PC-3 (cell line): ENCODE results near the gene PLA2G1B. TPM values are rescaled to one million over a fixed set of nuclear protein-coding genes. Genes with fewer than 3 reads are reported as not detected.

ENCODE experiments used
- ATAC-seq: fragments of 200-7000 bp; cut with Tn5 transposase; 2 replicates; pipeline ENCODE4 v1.9.1; 2020; ENCODE audit warnings: mild to moderate bottlenecking, moderate library complexity
- BruUV-seq: library from RNA; stranded (reverse); fragments of 400-500 nt; replicated peaks from 2 replicates; lab custom pipeline; 2021; lab: Mats Ljungman, UMichigan
- CTCF ChIA-PET: fragments of 300-600 bp; sonication (Branson Sonifier 250); formaldehyde crosslinking; loops from one replicate; lab custom pipeline; 2022; ENCODE audit warnings: antibody characterized with exemption; lab: Charles Lee
- POLR2A ChIA-PET: fragments of 300-600 bp; sonication (Branson Sonifier 250); formaldehyde crosslinking; loops from one replicate; lab custom pipeline; 2022; ENCODE audit warnings: antibody characterized with exemption; ENCODE audit not compliant: unreplicated experiment; lab: Charles Lee
- DNase-seq: peaks from one replicate; pipeline ENCODE4 v3.0.0-alpha.2; 2015
- H2AFZ ChIP-seq: fragments of 300-600 bp; sonication (generic); 2 replicates; pipeline ENCODE4 v1.6.0; 2016; ENCODE audit warnings: antibody characterized with exemption, low read length
- H3F3A ChIP-seq: fragments of 300-600 bp; sonication (generic); one replicate; pipeline ENCODE4 v1.6.0; 2017; ENCODE audit warnings: antibody characterized with exemption, low read length, control low read depth, mild to moderate bottlenecking; ENCODE audit not compliant: unreplicated experiment
- H3K27ac ChIP-seq: fragments of 300-600 bp; sonication (generic); 2 replicates; pipeline ENCODE4 v1.5.1; 2016; ENCODE audit warnings: mild to moderate bottlenecking, low read length
- H3K27me3 ChIP-seq: fragments of 300-600 bp; sonication (generic); 2 replicates; pipeline ENCODE4 v1.6.1; 2016; ENCODE audit warnings: low read length, mixed read lengths
- H3K36me3 ChIP-seq: fragments of 300-600 bp; sonication (generic); 2 replicates; pipeline ENCODE4 v1.6.1; 2016; ENCODE audit warnings: low read depth, mixed run types, low read length, mixed read lengths
- H3K4me1 ChIP-seq: fragments of 300-600 bp; sonication (generic); 2 replicates; pipeline ENCODE4 v1.5.1; 2016; ENCODE audit warnings: low read length; ENCODE audit not compliant: insufficient read depth
- H3K4me2 ChIP-seq: fragments of 300-600 bp; sonication (generic); 2 replicates; pipeline ENCODE4 v1.6.0; 2016; ENCODE audit warnings: low read length
- H3K4me3 ChIP-seq: fragments of 300-600 bp; sonication (generic); 2 replicates; pipeline ENCODE4 v1.5.1; 2016; ENCODE audit warnings: mild to moderate bottlenecking, low read length, mixed read lengths
- H3K79me2 ChIP-seq: fragments of 300-600 bp; sonication (generic); 2 replicates; pipeline ENCODE4 v1.6.1; 2017; ENCODE audit warnings: low read length, mixed read lengths
- H3K9ac ChIP-seq: fragments of 300-600 bp; sonication (generic); 2 replicates; pipeline ENCODE4 v1.6.0; 2016; ENCODE audit warnings: mild to moderate bottlenecking, low read length
- H3K9me2 ChIP-seq: fragments of 300-600 bp; sonication (generic); replicated peaks from 2 replicates; pipeline ENCODE4 v1.6.1; 2016; ENCODE audit warnings: mixed run types, low read length, mixed read lengths
- H3K9me3 ChIP-seq: fragments of 300-600 bp; sonication (generic); 2 replicates; pipeline ENCODE4 v1.6.1; 2016; ENCODE audit warnings: low read length, mixed read lengths
- H4K20me1 ChIP-seq: fragments of 300-600 bp; sonication (generic); 2 replicates; pipeline ENCODE4 v1.6.1; 2016; ENCODE audit warnings: low read length, mixed read lengths
- CTCF ChIP-seq: fragments of 300-600 bp; sonication (generic); conservative IDR thresholded peaks from 2 replicates; pipeline ENCODE4 v1.5.1; 2017; ENCODE audit warnings: antibody characterized with exemption, low read depth, mild to moderate bottlenecking, low read length
- EZH2 ChIP-seq: fragments of 300-600 bp; sonication (generic); IDR thresholded peaks from one replicate; pipeline ENCODE4 v1.6.1; 2017; ENCODE audit warnings: antibody characterized with exemption, mild to moderate bottlenecking, low read length; ENCODE audit not compliant: unreplicated experiment
- EZH2phosphoT487 ChIP-seq: fragments of 300-600 bp; sonication (generic); IDR thresholded peaks from 2 replicates; pipeline ENCODE4 v1.6.1; 2018; ENCODE audit warnings: mild to moderate bottlenecking, antibody characterized with exemption, low read length, borderline replicate concordance
- intact Hi-C: fragments of 100-400 bp; cut with micrococcal nuclease; formaldehyde crosslinking; loops from 2 replicates; pipeline ENCODE4 v1.9.0; 2023
- total RNA-seq: library from RNA; depleted of rRNA; stranded (reverse); fragments of >200 nt; gene quantifications from 2 replicates; pipeline ENCODE4 v1.2.3, GENCODE V29; 2014

PLA2G1B gene
- total RNA-seq, 1 experiment from 2014 or later, result not detected

- ATAC-seq (no peak), DNase-seq (no peak)
- Histone ChIP-seq H3K27ac (no peak overlapping the region), H3K79me2 (no peaks in the 10 kb centered on the region), H3K4me2 (no peak overlapping the region), H3K9ac (no peak overlapping the region), H2AFZ (no peak overlapping the region), H3K9me3 (no peaks in the 10 kb centered on the region), H3K4me1 (no peaks in the 10 kb centered on the region), H3K9me2 (no peaks in the 10 kb centered on the region), H4K20me1 (no peaks in the 10 kb centered on the region), H3F3A (no peaks in the 10 kb centered on the region), H3K27me3 (no peaks in the 10 kb centered on the region), H3K36me3 (no peaks in the 10 kb centered on the region), H3K4me3 (no peak overlapping the region)
- POLR2A ChIA-PET, result no interaction called here
- CTCF ChIA-PET, result no interaction called here
- no TSS peak for BruUV-seq
- no peak for TF ChIP-seq EZH2phosphoT487
- TF ChIP-seq CTCF, result peak; percentile 31; the same call in 1 of the 2 replicates
- intact Hi-C loops, result no loop called here
Observed at GRCh38 chr12:120358412-120359100, 31.0 kb upstream of the PLA2G1B start.

- ChIA-PET CTCF (interaction anchor here (1.5 kb wide), 1 partner anchor 72 kb away, joined by 6 read pairs; no protein-coding TSS in a partner anchor), POLR2A (no interaction called here)
- Histone ChIP-seq H2AFZ (0 out of 2 replicates have a peak overlapping the region, but pooled peaks have one; percentile 27), H4K20me1 (no peaks in the 10 kb centered on the region), H3K9ac (no peak overlapping the region), H3K4me3 (no peak overlapping the region), H3K9me3 (no peaks in the 10 kb centered on the region), H3K4me1 (no peaks in the 10 kb centered on the region), H3K27me3 (no peaks in the 10 kb centered on the region), H3F3A (no peaks in the 10 kb centered on the region), H3K79me2 (no peaks in the 10 kb centered on the region), H3K27ac (no peak overlapping the region), H3K4me2 (peak overlapping the region; percentile 33; the same call in 1 of the 2 replicates), H3K9me2 (no peaks in the 10 kb centered on the region), H3K36me3 (no peaks in the 10 kb centered on the region)
- no peak for DNase-seq
- ATAC-seq, result no peak
- no peak for TF ChIP-seq EZH2phosphoT487
- TF ChIP-seq EZH2, result no peak
- TF ChIP-seq CTCF, result no peak
- intact Hi-C loops, result no loop called here
- BruUV-seq, result no TSS peak
Observed at GRCh38 chr12:120357104-120357503, 29.5 kb upstream of the PLA2G1B start.

GRCh38 chr12:120356567-120357030 is 29.0 kb upstream of the PLA2G1B start:
- H3K4me3 ChIP-seq, result no peak overlapping the region
- POLR2A ChIA-PET, result no interaction called here
- no TSS peak for BruUV-seq
- no peaks in the 10 kb centered on the region for H3K4me1 ChIP-seq
- H3K79me2 ChIP-seq, result no peaks in the 10 kb centered on the region
- DNase-seq, result peak; percentile 85
- no peaks in the 10 kb centered on the region for H3K9me3 ChIP-seq
- CTCF ChIA-PET, result interaction anchor here (1.5 kb wide), 1 partner anchor 73 kb away, joined by 6 read pairs; no protein-coding TSS in a partner anchor
- 0 out of 2 replicates have a peak overlapping the region, but pooled peaks have one; percentile 27 for H2AFZ ChIP-seq
- intact Hi-C loops, result loop anchor here (1.0 kb wide), 2 partner anchors 74 to 110 kb away; no protein-coding TSS in a partner anchor
- H3F3A ChIP-seq, result no peaks in the 10 kb centered on the region
- no peak overlapping the region for H3K27ac ChIP-seq
- no peaks in the 10 kb centered on the region for H3K36me3 ChIP-seq
- no peaks in the 10 kb centered on the region for H4K20me1 ChIP-seq
- peak; percentile 97 for TF ChIP-seq CTCF
- no peak for TF ChIP-seq EZH2
- no peaks in the 10 kb centered on the region for H3K9me2 ChIP-seq
- no peak overlapping the region for H3K9ac ChIP-seq
- peak; percentile 95 for ATAC-seq
- H3K4me2 ChIP-seq, result peak overlapping the region; percentile 33; the same call in 1 of the 2 replicates
- H3K27me3 ChIP-seq, result no peaks in the 10 kb centered on the region
